AG09309 (cell line): Measurements from ENCODE around the gene WFDC1.

Experiments used
- DNase-seq: peaks from one replicate; pipeline ENCODE4 v3.0.0-alpha.2; 2010; ENCODE audit warnings: low read depth
- H3K4me3 ChIP-seq: 2 replicates; pipeline ENCODE4 v1.5.1; 2011; ENCODE audit warnings: mild to moderate bottlenecking, low read depth, low read length, moderate library complexity; ENCODE audit not compliant: control insufficient read depth
- CTCF ChIP-seq: IDR thresholded peaks from 2 replicates; pipeline ENCODE4 v1.5.1; 2011; ENCODE audit warnings: mild to moderate bottlenecking, low read depth, low read length, inconsistent platforms; ENCODE audit not compliant: insufficient read depth, control insufficient read depth; ENCODE audit errors: missing control alignments

WFDC1 gene

GRCh38 chr16:84253173-84253572 is 41.5 kb upstream of the WFDC1 start:
- H3K4me3 ChIP-seq = no peak overlapping the region
- no peak for DNase-seq
- TF ChIP-seq CTCF = no peak

GRCh38 chr16:84254062-84254461 is 40.6 kb upstream of the WFDC1 start:
- TF ChIP-seq CTCF = no peak
- DNase-seq = no peak
- H3K4me3 ChIP-seq = no peak overlapping the region

GRCh38 chr16:84255050-84255810 is 39.4 kb upstream of the WFDC1 start:
- H3K4me3 ChIP-seq = no peak overlapping the region
- no peak for TF ChIP-seq CTCF
- DNase-seq = no peak

- no peak for DNase-seq
- no peak overlapping the region for H3K4me3 ChIP-seq
- no peak for TF ChIP-seq CTCF
These were observed 36.4 kb upstream of the WFDC1 start for GRCh38 chr16:84258266-84258665.

GRCh38 chr16:84259691-84260090 is 35.0 kb upstream of the WFDC1 start:
- DNase-seq = no peak
- no peak overlapping the region for H3K4me3 ChIP-seq
- no peak for TF ChIP-seq CTCF

GRCh38 chr16:84260766-84261554 is 33.7 kb upstream of the WFDC1 start:
- no peak for DNase-seq
- H3K4me3 ChIP-seq = no peak overlapping the region
- TF ChIP-seq CTCF = no peak
